SH-SY5Y (cell line): Measurements from ENCODE around the gene AAR2.

Source experiments
- GATA2 ChIP-seq: IDR thresholded peaks from 2 replicates; pipeline ENCODE4 v1.6.1; 2011; ENCODE audit warnings: mild to moderate bottlenecking, low read depth, low read length
- GATA3 ChIP-seq: IDR thresholded peaks from 2 replicates; pipeline ENCODE4 v1.6.1; 2011; ENCODE audit warnings: low read depth, mild to moderate bottlenecking, low read length, moderate library complexity

DNA sequence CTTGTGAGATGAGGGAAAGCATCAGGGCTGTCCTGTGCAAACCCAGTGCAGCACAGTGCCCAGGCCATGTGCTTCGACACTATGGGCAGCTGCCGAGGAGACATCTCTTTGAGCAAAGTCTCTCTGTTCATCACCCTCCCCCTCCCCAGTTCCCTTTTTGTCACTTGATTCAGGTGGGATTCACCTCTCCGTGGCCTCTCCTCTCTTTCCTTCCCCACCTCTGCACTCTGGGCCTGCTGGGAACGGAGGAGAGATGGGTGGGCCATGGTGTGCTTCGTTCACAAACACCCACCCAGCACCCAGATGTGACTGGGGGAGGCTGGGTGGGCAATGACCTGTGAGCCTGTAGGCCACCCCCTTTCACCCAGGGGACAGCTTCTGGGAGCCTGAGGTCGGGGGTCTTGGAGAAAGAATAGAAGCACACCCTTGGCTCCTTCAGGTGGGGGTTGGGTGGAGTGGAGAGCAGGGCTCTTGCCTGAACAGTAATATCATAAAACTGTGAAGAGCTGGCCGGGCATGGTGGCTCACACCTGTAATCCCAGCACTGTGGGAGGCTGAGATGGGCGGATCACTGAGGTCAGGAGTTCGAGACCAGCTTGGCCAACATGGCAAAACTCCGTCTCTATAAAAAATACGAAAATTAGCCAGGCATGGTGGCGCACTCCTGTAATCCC lies 36.4 kb downstream of the AAR2 start:
- TF ChIP-seq GATA2 (no peak), GATA3 (no peak)
